H7 (cell line): ENCODE measurements around the gene SYT5. TPM values are rescaled to one million over a fixed set of nuclear protein-coding genes. Genes with fewer than 3 reads are reported as not detected.
"Not testable (repeated sequence)": the region's sequence is repeated elsewhere in the genome, so short reads cannot be mapped to it uniquely, and the experiment has no call there.

Experiments used
- DNase-seq: peaks from one replicate; pipeline ENCODE4 v3.0.0; 2012
- H3K27me3 ChIP-seq: 2 replicates; pipeline ENCODE4 v1.6.0; 2011; ENCODE audit warnings: mild to moderate bottlenecking, low read length; ENCODE audit not compliant: control insufficient read depth, insufficient read depth
- H3K36me3 ChIP-seq: replicated peaks from 2 replicates; pipeline ENCODE4 v1.5.1; 2011; ENCODE audit warnings: low read length; ENCODE audit not compliant: control insufficient read depth, insufficient read depth
- H3K4me3 ChIP-seq: 2 replicates; pipeline ENCODE4 v1.5.1; 2011; ENCODE audit warnings: low read depth, mild to moderate bottlenecking, control low read depth, low read length, moderate library complexity; ENCODE audit not compliant: insufficient read depth
- total RNA-seq: library from RNA; depleted of rRNA; stranded (reverse); fragments of >200 nt; shearing (Covaris generic); gene quantifications from 2 replicates; pipeline ENCODE4 v1.2.3, GENCODE V29; 2014; rRNA removed

Gene SYT5
- 0.26 and 0.31 TPM in 2 replicates for total RNA-seq

GRCh38 chr19:55179606-55180484 is at the start of gene SYT5:
TSS of gene SYT5 (minus strand) at chr19:55180289. CDS start at chr19:55179041, 1,248 bp downstream.
- H3K4me3 ChIP-seq = peak within 1 kb of the TSS; percentile 44
- DNase-seq = peak; percentile 96
- H3K36me3 ChIP-seq = no peaks in the 10 kb centered on the region
- peaks cover 52% of the 10 kb centered on the region for H3K27me3 ChIP-seq

GRCh38 chr19:55229789-55230182 is 49.7 kb upstream of the SYT5 start:
- Histone ChIP-seq H3K36me3 (peaks cover 15% of the 10 kb centered on the region), H3K27me3 (no peaks in the 10 kb centered on the region), H3K4me3 (no peak overlapping the region)
- peak; percentile 43 for DNase-seq

- Histone ChIP-seq H3K4me3 (no peak overlapping the region), H3K36me3 (peaks cover 12% of the 10 kb centered on the region), H3K27me3 (no peaks in the 10 kb centered on the region)
- peak; percentile 40 for DNase-seq
Observed at GRCh38 chr19:55229145-55229788, 49.2 kb upstream of the SYT5 start.

- Histone ChIP-seq H3K4me3 (no peak within 1 kb of the TSS), H3K27me3 (no peaks in the 10 kb centered on the region), H3K36me3 (peaks cover 12% of the 10 kb centered on the region)
- peak; percentile 48 for DNase-seq
Observed at GRCh38 chr19:55228403-55229031, 48.4 kb upstream of the SYT5 start, which contains the start of gene TMEM86B. TSS of gene TMEM86B (minus strand) at chr19:55228763. CDS start at chr19:55228741, 22 bp downstream.

- H3K36me3 ChIP-seq = peaks cover 12% of the 10 kb centered on the region
- peak; percentile 68 for DNase-seq
Observed at GRCh38 chr19:55228015-55228391, 47.9 kb upstream of the SYT5 start.

GRCh38 chr19:55227241-55228014 is 47.3 kb upstream of the SYT5 start:
- Histone ChIP-seq H3K36me3 (peaks cover 8% of the 10 kb centered on the region), H3K27me3 (no peaks in the 10 kb centered on the region), H3K4me3 (no peak overlapping the region)
- peak; percentile 47 for DNase-seq

More at GRCh38 chr19:55228015-55228391, 47.9 kb upstream of the SYT5 start:
- Histone ChIP-seq H3K27me3 (no peaks in the 10 kb centered on the region), H3K4me3 (no peak overlapping the region)

- H3K27me3 ChIP-seq = no peaks in the 10 kb centered on the region
- H3K36me3 ChIP-seq = peaks cover 6% of the 10 kb centered on the region
- peak; percentile 44 for DNase-seq
- H3K4me3 ChIP-seq = no peak overlapping the region
Observed at GRCh38 chr19:55226788-55227187, 46.7 kb upstream of the SYT5 start.

GRCh38 chr19:55226273-55226672 is 46.2 kb upstream of the SYT5 start:
- peak; percentile 18 for DNase-seq
- no peak overlapping the region for H3K4me3 ChIP-seq
- peaks cover 4% of the 10 kb centered on the region for H3K36me3 ChIP-seq
- H3K27me3 ChIP-seq = no peaks in the 10 kb centered on the region

- Histone ChIP-seq H3K36me3 (no peaks in the 10 kb centered on the region; the same call in none of the 2 replicates), H3K4me3 (no peak overlapping the region), H3K27me3 (no peaks in the 10 kb centered on the region)
- peak; percentile 24 for DNase-seq
Observed at GRCh38 chr19:55225415-55225958, 45.4 kb upstream of the SYT5 start.

- not testable (repeated sequence) for H3K4me3 ChIP-seq, H3K36me3 ChIP-seq, DNase-seq, H3K27me3 ChIP-seq
Observed at GRCh38 chr19:55224679-55225414, 44.8 kb upstream of the SYT5 start.

GRCh38 chr19:55224038-55224665 is 44.1 kb upstream of the SYT5 start:
- no peak overlapping the region for H3K4me3 ChIP-seq
- H3K36me3 ChIP-seq = no peaks in the 10 kb centered on the region; the same call in 1 of the 2 replicates
- peak; percentile 55 for DNase-seq
- no peaks in the 10 kb centered on the region for H3K27me3 ChIP-seq

- H3K27me3 ChIP-seq = no peaks in the 10 kb centered on the region
- H3K36me3 ChIP-seq = no peaks in the 10 kb centered on the region
- H3K4me3 ChIP-seq = no peak overlapping the region
- DNase-seq = peak; percentile 41
Observed at GRCh38 chr19:55223291-55224037, 43.4 kb upstream of the SYT5 start.
